Measurements from ENCODE around the gene FGD3.

DNA sequence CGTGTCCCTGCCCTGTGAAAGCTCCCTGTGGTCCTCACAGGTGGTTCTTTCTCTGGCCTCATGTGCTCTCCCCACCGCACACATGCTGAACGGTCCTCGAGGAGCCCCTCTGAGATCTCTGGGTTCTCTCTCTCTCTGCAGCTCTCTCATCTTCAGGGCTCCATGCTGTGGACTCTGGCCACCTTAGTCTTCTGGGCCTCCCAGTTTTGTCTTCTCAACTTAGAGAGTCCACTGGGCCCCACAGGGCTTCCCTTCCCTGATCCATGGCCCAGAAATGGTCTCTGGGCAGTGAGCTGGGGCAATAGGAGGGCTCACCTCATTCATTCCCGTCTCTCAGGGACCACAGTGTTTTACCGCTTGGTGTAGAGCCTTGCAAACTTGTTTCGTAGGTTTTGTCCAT is 26.4 kb downstream of the FGD3 start:
- no peak for TF ChIP-seq CTCF (IDR thresholded peaks at IDR 0.05)
- no peak for TF ChIP-seq POLR2A (IDR thresholded peaks at IDR 0.05)
- no peak for TF ChIP-seq POLR2AphosphoS5 (IDR thresholded peaks at IDR 0.05; ENCODE audit: insufficient read depth in 1 of 2, low read depth in 1 of 2)

All from vagina (tissue), 2 donors.